ENCODE data around the gene RAD51B.

DNA sequence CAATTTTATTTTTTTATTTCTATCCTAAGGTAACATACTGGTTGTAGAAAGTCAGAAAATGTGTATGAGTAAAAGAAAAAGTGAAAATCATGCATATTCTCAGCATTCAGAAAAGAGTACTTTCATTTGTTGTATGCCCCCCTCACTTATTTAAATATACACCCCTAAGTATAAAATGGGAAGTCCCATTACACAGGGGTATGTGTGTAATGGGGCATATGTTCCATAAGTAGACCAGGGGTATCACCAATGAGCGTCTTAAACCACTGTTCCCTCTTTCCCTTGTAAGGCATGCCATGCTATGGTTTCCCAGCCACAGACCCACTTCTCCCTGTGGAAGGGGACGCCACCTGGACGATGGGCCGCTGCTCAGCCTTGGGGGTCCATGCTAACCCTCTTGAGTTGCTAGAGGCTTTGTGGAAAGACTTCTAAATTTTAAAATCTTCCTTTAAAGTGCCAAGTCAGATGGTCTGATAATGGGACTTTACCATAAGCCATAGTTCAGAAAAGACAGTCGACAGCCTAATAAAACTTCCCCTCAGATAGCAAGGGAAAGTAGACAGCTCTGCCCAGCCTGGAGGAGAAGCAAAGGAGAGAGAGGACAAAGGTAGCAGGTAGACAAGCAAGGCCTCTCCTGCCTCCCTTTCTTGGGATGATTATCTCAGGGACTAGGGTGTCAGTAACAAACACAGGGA, 855.1 kb downstream of the RAD51B start:
- TF ChIP-seq SIN3A (IDR thresholded peaks at IDR 0.05; ENCODE audit: borderline replicate concordance, insufficient read depth, low read depth, low read length): no peak
- TF ChIP-seq CTCF (IDR thresholded peaks at IDR 0.05): no peak
- no peak for TF ChIP-seq POLR2AphosphoS5 (IDR thresholded peaks at IDR 0.05; ENCODE audit: low read depth, low read length)
- TF ChIP-seq, protein P1, sequence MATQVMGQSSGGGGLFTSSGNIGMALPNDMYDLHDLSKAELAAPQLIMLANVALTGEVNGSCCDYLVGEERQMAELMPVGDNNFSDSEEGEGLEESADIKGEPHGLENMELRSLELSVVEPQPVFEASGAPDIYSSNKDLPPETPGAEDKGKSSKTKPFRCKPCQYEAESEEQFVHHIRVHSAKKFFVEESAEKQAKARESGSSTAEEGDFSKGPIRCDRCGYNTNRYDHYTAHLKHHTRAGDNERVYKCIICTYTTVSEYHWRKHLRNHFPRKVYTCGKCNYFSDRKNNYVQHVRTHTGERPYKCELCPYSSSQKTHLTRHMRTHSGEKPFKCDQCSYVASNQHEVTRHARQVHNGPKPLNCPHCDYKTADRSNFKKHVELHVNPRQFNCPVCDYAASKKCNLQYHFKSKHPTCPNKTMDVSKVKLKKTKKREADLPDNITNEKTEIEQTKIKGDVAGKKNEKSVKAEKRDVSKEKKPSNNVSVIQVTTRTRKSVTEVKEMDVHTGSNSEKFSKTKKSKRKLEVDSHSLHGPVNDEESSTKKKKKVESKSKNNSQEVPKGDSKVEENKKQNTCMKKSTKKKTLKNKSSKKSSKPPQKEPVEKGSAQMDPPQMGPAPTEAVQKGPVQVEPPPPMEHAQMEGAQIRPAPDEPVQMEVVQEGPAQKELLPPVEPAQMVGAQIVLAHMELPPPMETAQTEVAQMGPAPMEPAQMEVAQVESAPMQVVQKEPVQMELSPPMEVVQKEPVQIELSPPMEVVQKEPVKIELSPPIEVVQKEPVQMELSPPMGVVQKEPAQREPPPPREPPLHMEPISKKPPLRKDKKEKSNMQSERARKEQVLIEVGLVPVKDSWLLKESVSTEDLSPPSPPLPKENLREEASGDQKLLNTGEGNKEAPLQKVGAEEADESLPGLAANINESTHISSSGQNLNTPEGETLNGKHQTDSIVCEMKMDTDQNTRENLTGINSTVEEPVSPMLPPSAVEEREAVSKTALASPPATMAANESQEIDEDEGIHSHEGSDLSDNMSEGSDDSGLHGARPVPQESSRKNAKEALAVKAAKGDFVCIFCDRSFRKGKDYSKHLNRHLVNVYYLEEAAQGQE (IDR thresholded peaks at IDR 0.05; ENCODE audit: insufficient read depth in 1 of 2, low read depth in 2 of 2, low read length in 1 of 2): no peak
